Astrocyte of the cerebellum (primary cell): ENCODE measurements around the gene GDNF.

Source experiments
- DNase-seq: peaks from one replicate; pipeline ENCODE4 v3.0.0-alpha.2; 2011; ENCODE audit warnings: low read depth
- H3K4me3 ChIP-seq: 2 replicates; pipeline ENCODE4 v1.5.1; 2011; ENCODE audit warnings: mild to moderate bottlenecking, low read depth, low read length, moderate library complexity
- in situ Hi-C: cut with HindIII; loops from 2 replicates; pipeline ENCODE4 v1.10.0; 2017; ENCODE audit warnings: low sequenced_read_pairs
- TF ChIP-seq, protein P1 (sequence below): IDR thresholded peaks from 2 replicates; pipeline ENCODE4 v1.5.1; 2012; ENCODE audit warnings: low read length, low read depth, moderate library complexity, mild to moderate bottlenecking; ENCODE audit errors: missing control alignments

The GDNF gene, protein sequence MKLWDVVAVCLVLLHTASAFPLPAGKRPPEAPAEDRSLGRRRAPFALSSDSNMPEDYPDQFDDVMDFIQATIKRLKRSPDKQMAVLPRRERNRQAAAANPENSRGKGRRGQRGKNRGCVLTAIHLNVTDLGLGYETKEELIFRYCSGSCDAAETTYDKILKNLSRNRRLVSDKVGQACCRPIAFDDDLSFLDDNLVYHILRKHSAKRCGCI

DNA sequence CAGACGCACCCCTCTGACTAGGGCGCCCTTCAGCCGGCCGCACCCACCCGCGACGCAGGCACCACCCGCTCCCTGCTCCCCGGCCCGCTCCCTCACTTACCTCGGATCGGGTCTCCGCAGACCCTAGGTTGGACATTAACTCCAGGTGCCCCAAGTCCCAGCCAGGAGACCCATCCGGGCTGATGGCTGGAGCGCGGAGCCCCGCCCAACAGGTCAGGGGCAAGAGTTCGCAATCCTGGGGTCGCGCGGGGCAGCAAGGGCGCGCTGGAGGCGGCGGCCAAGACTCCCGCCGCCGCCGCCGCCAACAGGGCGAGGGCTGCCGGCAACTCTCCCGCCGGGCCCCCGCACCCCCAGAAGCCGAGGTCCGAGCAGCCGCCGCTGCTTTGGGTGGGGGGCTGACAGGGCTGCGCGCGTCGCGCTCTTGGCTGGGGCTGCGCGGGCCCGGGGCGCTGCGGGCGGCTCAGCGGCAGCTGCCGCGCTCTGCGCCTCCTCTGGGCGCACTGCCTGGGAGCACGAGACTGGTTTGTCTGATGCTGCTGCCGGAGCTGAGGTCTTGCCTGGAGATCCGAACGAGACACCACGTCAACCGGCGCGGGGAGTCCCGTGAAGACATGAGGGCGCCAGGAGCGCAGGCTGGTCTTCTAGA lies at the start of gene GDNF:
TSS of gene GDNF (minus strand) at position 635 of the 646 bp plus-strand sequence. CDS start 5,245 bp downstream, outside the sequence.
- DNase-seq: no peak
- TF ChIP-seq, protein P1, sequence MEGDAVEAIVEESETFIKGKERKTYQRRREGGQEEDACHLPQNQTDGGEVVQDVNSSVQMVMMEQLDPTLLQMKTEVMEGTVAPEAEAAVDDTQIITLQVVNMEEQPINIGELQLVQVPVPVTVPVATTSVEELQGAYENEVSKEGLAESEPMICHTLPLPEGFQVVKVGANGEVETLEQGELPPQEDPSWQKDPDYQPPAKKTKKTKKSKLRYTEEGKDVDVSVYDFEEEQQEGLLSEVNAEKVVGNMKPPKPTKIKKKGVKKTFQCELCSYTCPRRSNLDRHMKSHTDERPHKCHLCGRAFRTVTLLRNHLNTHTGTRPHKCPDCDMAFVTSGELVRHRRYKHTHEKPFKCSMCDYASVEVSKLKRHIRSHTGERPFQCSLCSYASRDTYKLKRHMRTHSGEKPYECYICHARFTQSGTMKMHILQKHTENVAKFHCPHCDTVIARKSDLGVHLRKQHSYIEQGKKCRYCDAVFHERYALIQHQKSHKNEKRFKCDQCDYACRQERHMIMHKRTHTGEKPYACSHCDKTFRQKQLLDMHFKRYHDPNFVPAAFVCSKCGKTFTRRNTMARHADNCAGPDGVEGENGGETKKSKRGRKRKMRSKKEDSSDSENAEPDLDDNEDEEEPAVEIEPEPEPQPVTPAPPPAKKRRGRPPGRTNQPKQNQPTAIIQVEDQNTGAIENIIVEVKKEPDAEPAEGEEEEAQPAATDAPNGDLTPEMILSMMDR: no peak
- in situ Hi-C loops: no loop called here
- H3K4me3 ChIP-seq: peak within 1 kb of the TSS; percentile 47

DNA sequence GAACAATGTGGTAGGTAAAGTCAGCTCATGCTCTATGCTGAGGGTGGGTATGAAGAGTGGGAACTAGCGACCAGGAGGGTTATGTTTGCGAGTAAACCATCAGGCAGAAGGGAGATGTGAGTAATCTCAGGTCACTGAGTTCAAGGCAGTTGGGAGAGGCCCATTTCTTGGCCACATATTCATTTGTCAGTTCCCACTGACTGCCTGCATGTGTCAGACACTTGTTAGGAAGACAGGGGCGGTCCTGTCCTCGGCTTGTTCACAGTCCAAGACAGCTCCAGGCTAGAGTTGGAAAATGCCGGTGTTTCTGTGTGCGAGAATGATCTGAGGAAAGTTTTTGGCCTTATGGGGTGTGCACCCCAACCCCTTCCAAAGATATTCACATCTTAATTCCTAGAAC lies 48.6 kb upstream of the GDNF start:
- TF ChIP-seq, protein P1: no peak
- no peak for DNase-seq
- no peak overlapping the region for H3K4me3 ChIP-seq
- in situ Hi-C loops: no loop called here

DNA sequence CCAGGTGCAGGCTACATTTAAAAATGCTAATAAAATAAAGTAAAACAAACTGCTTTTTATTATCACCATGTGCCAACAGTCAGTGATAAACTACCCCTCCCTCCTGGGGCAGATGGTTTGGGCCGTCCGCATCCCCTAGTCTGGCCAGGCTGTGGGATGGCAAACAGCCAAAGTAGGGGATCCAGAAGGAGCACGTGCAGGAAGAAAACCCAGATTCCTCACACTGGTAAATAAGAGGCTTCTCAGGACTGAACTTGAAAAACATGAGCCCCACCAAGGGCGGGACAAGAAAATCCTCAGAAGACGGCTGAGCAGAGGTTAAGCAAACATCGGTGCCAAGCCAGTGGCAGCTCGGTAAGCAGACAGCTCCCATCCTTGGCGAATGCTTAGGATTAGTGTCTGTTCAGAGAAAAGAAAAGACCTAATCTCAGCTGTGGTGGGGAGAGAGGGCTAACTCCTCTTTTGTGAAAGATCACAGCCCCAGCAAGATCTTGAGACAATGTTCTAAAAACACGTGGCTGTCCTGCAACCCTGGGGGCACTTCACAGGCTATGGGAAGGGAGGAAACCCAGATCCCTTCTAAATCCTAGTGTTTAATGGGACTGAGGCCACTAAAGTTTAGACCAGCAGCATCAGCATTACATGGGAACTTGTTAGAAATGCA lies 46.5 kb upstream of the GDNF start:
- in situ Hi-C loops: no loop called here
- no peak for DNase-seq
- TF ChIP-seq, protein P1: no peak
- no peak overlapping the region for H3K4me3 ChIP-seq

DNA sequence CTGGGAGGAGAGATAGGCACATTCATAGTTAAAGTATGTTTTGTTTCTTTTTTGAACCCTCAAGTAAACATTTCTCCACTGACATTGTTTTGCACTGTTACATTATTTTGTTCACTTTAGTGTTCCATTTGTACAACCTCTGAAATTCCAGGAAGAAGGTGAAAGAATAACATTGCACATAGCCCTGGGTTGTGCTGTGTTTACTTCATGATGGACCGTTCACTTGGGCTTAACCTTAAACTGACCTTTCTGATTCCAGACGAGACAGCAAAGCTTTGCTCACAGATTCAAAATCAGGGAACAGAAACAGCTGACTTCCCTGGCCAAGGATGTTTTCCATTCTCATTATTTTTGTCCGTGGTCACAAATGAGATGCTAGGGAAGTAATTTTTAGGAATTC lies 42.8 kb upstream of the GDNF start:
- H3K4me3 ChIP-seq: no peak overlapping the region
- in situ Hi-C loops: no loop called here
- TF ChIP-seq, protein P1: no peak
- no peak for DNase-seq

DNA sequence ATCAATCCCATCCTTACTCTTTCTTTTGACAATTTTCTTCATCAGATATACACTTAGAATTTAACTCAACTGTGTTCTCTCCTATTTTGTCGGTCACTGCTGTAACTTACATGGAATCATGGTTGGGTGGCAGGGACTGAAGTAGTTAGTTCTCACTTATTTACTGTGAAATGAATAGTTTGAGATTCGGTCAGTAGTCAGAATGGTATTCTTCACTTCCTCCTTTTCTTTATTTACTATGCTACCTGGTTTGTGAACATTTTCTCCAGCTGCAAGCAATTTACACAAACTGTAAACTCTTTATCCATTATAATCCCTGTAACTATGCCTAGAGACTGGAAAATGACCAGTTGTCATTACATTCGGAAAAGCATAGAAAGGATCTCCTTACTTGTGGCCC lies 41.5 kb upstream of the GDNF start:
- DNase-seq: no peak
- in situ Hi-C loops: no loop called here
- TF ChIP-seq, protein P1: no peak
- no peak overlapping the region for H3K4me3 ChIP-seq

DNA sequence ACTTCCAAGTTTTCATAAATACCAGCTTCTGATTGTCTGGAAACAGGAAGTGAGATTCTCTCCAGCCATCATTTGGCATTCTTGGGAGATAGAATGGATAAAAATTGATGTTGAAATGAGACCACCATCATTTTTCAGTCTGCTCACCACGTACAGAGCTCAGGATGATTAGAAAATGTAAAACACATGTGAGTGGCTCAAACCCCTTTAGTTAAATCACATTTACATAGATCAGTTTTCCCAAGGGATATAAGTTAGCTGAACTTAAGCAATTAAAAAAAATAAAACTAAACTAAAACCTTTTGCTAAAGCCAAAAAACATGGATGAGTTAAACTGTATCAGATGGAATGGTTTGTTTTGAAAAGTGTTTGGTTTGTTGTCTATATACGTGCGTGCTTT lies 37.1 kb upstream of the GDNF start:
- H3K4me3 ChIP-seq: no peak overlapping the region
- in situ Hi-C loops: no loop called here
- DNase-seq: no peak
- TF ChIP-seq, protein P1: no peak
